SK-N-SH (cell line): ENCODE data around the gene GNG14. TPM values are rescaled to one million over a fixed set of nuclear protein-coding genes. Genes with fewer than 3 reads are reported as not detected.

Experiments used
- CTCF ChIA-PET: fragments of 300-600, 350-600 bp; formaldehyde crosslinking; extraction: SDS; loops from one replicate; lab custom pipeline; 2021; lab: Yijun Ruan, JAX
- POLR2A ChIA-PET: fragments of 350-600 bp; sonication (Branson Sonifier 250); formaldehyde crosslinking; extraction: SDS; loops from one replicate; lab custom pipeline; 2020; ENCODE audit warnings: antibody characterized with exemption, inconsistent platforms; lab: Yijun Ruan, JAX
- DNase-seq: peaks from one replicate; pipeline ENCODE4 v3.0.0; 2012
- H2AFZ ChIP-seq: fragments of 200-600 bp; sonication (generic); 2 replicates; pipeline ENCODE4 v1.8.1; 2016; ENCODE audit warnings: antibody characterized with exemption, mild to moderate bottlenecking, low read depth
- H3F3A ChIP-seq: fragments of 200-600 bp; sonication (generic); replicated peaks from 2 replicates; pipeline ENCODE3; 2016; ENCODE audit warnings: antibody characterized with exemption, mild to moderate bottlenecking; ENCODE audit not compliant: insufficient read depth
- H3K27ac ChIP-seq, 2 experiments: fragments of 200-500 bp in 1 of 2; fragments of 200-600 bp in 1 of 2; sonication (Bioruptor generic) in 1 of 2; sonication (generic), shearing (Covaris generic) in 1 of 2; 2 replicates each; pipeline versions ENCODE4 v1.5.1 to v1.6.1; 2014 to 2016; ENCODE audit warnings: low read depth in 2 of 2, inconsistent platforms in 1 of 2, low read length in 1 of 2, mild to moderate bottlenecking in 1 of 2, mixed read lengths in 1 of 2
- H3K27me3 ChIP-seq: fragments of 200-600 bp; sonication (generic), shearing (Covaris generic); 2 replicates; pipeline ENCODE4 v1.6.1; 2016; ENCODE audit warnings: mixed run types; ENCODE audit not compliant: insufficient read depth
- H3K36me3 ChIP-seq, 2 experiments: fragments of 200-500 bp in 1 of 2; fragments of 200-600 bp in 1 of 2; sonication (Bioruptor generic) in 1 of 2; sonication (generic) in 1 of 2; replicated peaks in 1 of 2; 2 replicates each; pipeline versions ENCODE3 to v1.5.1; 2014 to 2016; ENCODE audit warnings: low read length in 1 of 2, mild to moderate bottlenecking in 1 of 2; ENCODE audit not compliant: insufficient read depth in 2 of 2, control insufficient read depth in 1 of 2
- H3K4me1 ChIP-seq, 2 experiments: fragments of 200-500 bp in 1 of 2; fragments of 200-600 bp in 1 of 2; sonication (Bioruptor generic) in 1 of 2; sonication (generic), shearing (Covaris generic) in 1 of 2; 2 replicates each; pipeline versions ENCODE4 v1.5.1 to v1.6.1; 2014 to 2016; ENCODE audit warnings: low read depth in 1 of 2, low read length in 1 of 2, mixed run types in 1 of 2; ENCODE audit not compliant: insufficient read depth in 2 of 2, control insufficient read depth in 1 of 2
- H3K4me2 ChIP-seq: fragments of 200-600 bp; sonication (generic), shearing (Covaris generic); 2 replicates; pipeline ENCODE4 v1.6.1; 2017; ENCODE audit warnings: mixed run types
- H3K4me3 ChIP-seq, 2 experiments: fragments of 200-500 bp in 1 of 2; fragments of 200-600 bp in 1 of 2; sonication (Bioruptor generic) in 1 of 2; sonication (generic), shearing (Covaris generic) in 1 of 2; 2 replicates each; pipeline versions ENCODE4 v1.5.1 to v1.8.1; 2014 to 2016; ENCODE audit warnings: low read depth in 2 of 2, inconsistent platforms in 1 of 2, low read length in 1 of 2, mild to moderate bottlenecking in 1 of 2, mixed read lengths in 1 of 2, moderate library complexity in 1 of 2
- H3K79me2 ChIP-seq: fragments of 200-600 bp; sonication (generic); 2 replicates; pipeline ENCODE4 v1.8.1; 2017; ENCODE audit warnings: mild to moderate bottlenecking; ENCODE audit not compliant: insufficient read depth
- H3K9ac ChIP-seq: fragments of 200-600 bp; sonication (generic); 2 replicates; pipeline ENCODE4 v1.6.1; 2017; ENCODE audit warnings: mixed run types
- H3K9me2 ChIP-seq: fragments of 200-600 bp; sonication (generic); 2 replicates; pipeline ENCODE4 v1.6.1; 2017; ENCODE audit warnings: mixed run types
- H3K9me3 ChIP-seq: fragments of 200-600 bp; sonication (generic); 2 replicates; pipeline ENCODE4 v1.6.1; 2017; ENCODE audit warnings: mixed run types, mild to moderate bottlenecking, moderate library complexity
- H4K20me1 ChIP-seq: fragments of 200-600 bp; sonication (generic); 2 replicates; pipeline ENCODE4 v1.6.1; 2017; ENCODE audit warnings: mild to moderate bottlenecking, mixed run types; ENCODE audit not compliant: insufficient read depth
- ELF1 ChIP-seq: IDR thresholded peaks from 2 replicates; pipeline ENCODE4 v1.4.0; 2012
- EP300 ChIP-seq, 2 experiments: IDR thresholded peaks; 2 replicates each; pipeline versions ENCODE4 v1.4.0 to v1.6.1; 2012; ENCODE audit warnings: borderline replicate concordance in 1 of 2, low read depth in 1 of 2, low read length in 1 of 2
- EZH2phosphoT487 ChIP-seq: fragments of 200-600 bp; sonication (generic); IDR thresholded peaks from 2 replicates; pipeline ENCODE4 v1.6.1; 2017; ENCODE audit warnings: low read depth, mixed run types, mild to moderate bottlenecking, antibody characterized with exemption, moderate library complexity, borderline replicate concordance
- FOSL2 ChIP-seq: IDR thresholded peaks from 2 replicates; pipeline ENCODE4 v1.4.0; 2012; ENCODE audit warnings: low read depth, mild to moderate bottlenecking, moderate library complexity, borderline replicate concordance
- FOXJ3 ChIP-seq: sonication (generic); formaldehyde crosslinking; IDR thresholded peaks from 2 replicates; pipeline ENCODE4 v1.5.1; 2020; ENCODE audit warnings: mild to moderate bottlenecking, missing genetic modification reagents
- FOXM1 ChIP-seq: IDR thresholded peaks from 2 replicates; pipeline ENCODE4 v1.4.0; 2012; ENCODE audit warnings: low read depth, mild to moderate bottlenecking
- JUND ChIP-seq: IDR thresholded peaks from 2 replicates; pipeline ENCODE4 v1.4.0; 2012
- MXI1 ChIP-seq: IDR thresholded peaks from 2 replicates; pipeline ENCODE4 v1.6.1; 2012; ENCODE audit warnings: mild to moderate bottlenecking, low read depth, low read length, improper control_type of control experiment
- NFIC ChIP-seq: IDR thresholded peaks from 2 replicates; pipeline ENCODE4 v1.4.0; 2012; ENCODE audit warnings: borderline replicate concordance
- NRF1 ChIP-seq: IDR thresholded peaks from 2 replicates; pipeline ENCODE4 v1.6.1; 2012; ENCODE audit warnings: low read depth, mild to moderate bottlenecking, low read length
- PBX3 ChIP-seq: IDR thresholded peaks from 2 replicates; pipeline ENCODE4; 2012
- RCOR1 ChIP-seq: fragments of 150-350 bp; IDR thresholded peaks from 2 replicates; pipeline ENCODE4 v1.6.1; 2017; ENCODE audit warnings: antibody characterized with exemption, low read length
- RXRA ChIP-seq: IDR thresholded peaks from 2 replicates; pipeline ENCODE4 v1.4.0; 2012; ENCODE audit warnings: low read depth, mild to moderate bottlenecking, borderline replicate concordance
- SMC3 ChIP-seq: IDR thresholded peaks from 2 replicates; pipeline ENCODE4 v1.6.1; 2012; ENCODE audit warnings: low read depth, low read length, improper control_type of control experiment
- TCF12 ChIP-seq: IDR thresholded peaks from 2 replicates; pipeline ENCODE4 v1.4.0; 2012
- TEAD4 ChIP-seq: IDR thresholded peaks from 2 replicates; pipeline ENCODE4 v1.4.0; 2012; ENCODE audit warnings: mild to moderate bottlenecking, borderline replicate concordance; ENCODE audit not compliant: insufficient read depth
- USF2 ChIP-seq: fragments of 150-350 bp; IDR thresholded peaks from 2 replicates; pipeline ENCODE4 v1.6.1; 2017; ENCODE audit warnings: antibody characterized with exemption, low read length, low read depth, borderline replicate concordance
- ZBTB33 ChIP-seq: IDR thresholded peaks from 2 replicates; pipeline ENCODE4 v1.4.0; 2012; ENCODE audit warnings: low read depth, borderline replicate concordance
- WGBS: methylation state at CpG from one replicate; pipeline ENCODE4 v1.1.6; 2017; ENCODE audit warnings: low lambda C conversion rate; 5-methylcytosine and 5-hydroxymethylcytosine counted together
- polyA plus RNA-seq, 3 experiments: library from polyadenylated mRNA; depleted of rRNA; stranded (reverse); fragments of >200 nt; gene quantifications; 2 replicates each; pipeline ENCODE4 v1.2.3, GENCODE V29; 2012
- TF ChIP-seq, protein P1 (sequence below): fragments of 150-350 bp; IDR thresholded peaks from 2 replicates; pipeline ENCODE4 v1.6.1; 2016; ENCODE audit warnings: mild to moderate bottlenecking, low read depth, low read length
- TF ChIP-seq, protein P2 (sequence below): IDR thresholded peaks from 2 replicates; pipeline ENCODE4 v1.6.1; 2012; ENCODE audit warnings: mild to moderate bottlenecking, low read depth, low read length, moderate library complexity

GNG14 gene
- polyA plus RNA-seq, 1 of the 3 experiments (the other 2 are of a cell fraction) = not detected

DNA sequence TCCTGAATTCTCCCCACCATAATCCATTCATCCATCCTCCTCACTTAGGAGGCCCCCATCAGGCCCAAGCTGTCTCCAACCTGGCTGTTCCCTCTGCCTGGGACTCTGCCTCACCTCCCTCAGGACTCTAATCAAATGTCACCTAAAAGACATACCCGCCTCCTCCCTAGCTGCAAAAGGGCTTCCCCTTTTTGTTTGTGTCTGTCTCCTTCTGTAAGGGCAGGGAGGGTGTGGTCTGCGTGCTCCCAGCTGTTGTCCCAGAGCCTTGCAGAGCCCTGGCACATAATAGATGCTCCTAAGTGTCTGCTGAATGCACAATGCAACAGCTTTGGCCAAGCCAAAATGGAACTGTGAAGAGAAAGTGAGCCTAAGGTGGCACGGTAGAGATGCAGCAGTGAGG, 42.3 kb downstream of the GNG14 start (continued):
- TF ChIP-seq FOXM1 (no peak), FOSL2 (no peak), NFIC (no peak), SMC3 (no peak), RXRA (no peak), NRF1 (no peak)

GRCh38 chr19:12731337-12731736, 43.5 kb downstream of the GNG14 start:
- Histone ChIP-seq H3K9me2 (no peaks in the 10 kb centered on the region), H4K20me1 (peaks cover 39% of the 10 kb centered on the region), H3K79me2 (peaks cover 58% of the 10 kb centered on the region), H3F3A (peaks cover 37% of the 10 kb centered on the region), H2AFZ (no peak overlapping the region), H3K4me3 (no peak overlapping the region), H3K9me3 (no peaks in the 10 kb centered on the region), H3K4me1 (peaks cover 11 to 17% of the 10 kb centered on the region in 2 experiments; a peak in 1 of 4 replicates), H3K27me3 (no peaks in the 10 kb centered on the region), H3K36me3 (peaks cover 22 to 26% of the 10 kb centered on the region in 2 experiments), H3K9ac (no peak overlapping the region)
- no peak for DNase-seq
- ChIA-PET CTCF (interaction anchor here (3.1 to 23.9 kb wide), 3 partner anchors 8 to 64 kb away, joined by 19 to 273 read pairs (median 25); partner anchors contain the start of gene TNPO2), POLR2A (interaction anchor here (1.1 kb wide), 1 partner anchor 8 kb away, joined by 3 read pairs; no protein-coding TSS in a partner anchor)
- WGBS = 92% methylated on average over 9 of the region's 24 CpGs
- TF ChIP-seq MXI1 (no peak), RXRA (no peak), TCF12 (no peak), FOXM1 (no peak), EZH2phosphoT487 (no peak), TEAD4 (no peak), JUND (no peak), ZBTB33 (no peak), PBX3 (no peak), USF2 (no peak), RCOR1 (no peak), FOXJ3 (CRISPR knock-in tag) (no peak), ELF1 (no peak), EP300 (IDR thresholded peaks at IDR 0.05; ENCODE audit: borderline replicate concordance in 1 of 2, low read depth in 1 of 2, low read length in 1 of 2) (no peak), NFIC (no peak), NRF1 (no peak)
- TF ChIP-seq, protein P1, sequence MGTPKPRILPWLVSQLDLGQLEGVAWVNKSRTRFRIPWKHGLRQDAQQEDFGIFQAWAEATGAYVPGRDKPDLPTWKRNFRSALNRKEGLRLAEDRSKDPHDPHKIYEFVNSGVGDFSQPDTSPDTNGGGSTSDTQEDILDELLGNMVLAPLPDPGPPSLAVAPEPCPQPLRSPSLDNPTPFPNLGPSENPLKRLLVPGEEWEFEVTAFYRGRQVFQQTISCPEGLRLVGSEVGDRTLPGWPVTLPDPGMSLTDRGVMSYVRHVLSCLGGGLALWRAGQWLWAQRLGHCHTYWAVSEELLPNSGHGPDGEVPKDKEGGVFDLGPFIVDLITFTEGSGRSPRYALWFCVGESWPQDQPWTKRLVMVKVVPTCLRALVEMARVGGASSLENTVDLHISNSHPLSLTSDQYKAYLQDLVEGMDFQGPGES = no peak
- TF ChIP-seq, protein P2, sequence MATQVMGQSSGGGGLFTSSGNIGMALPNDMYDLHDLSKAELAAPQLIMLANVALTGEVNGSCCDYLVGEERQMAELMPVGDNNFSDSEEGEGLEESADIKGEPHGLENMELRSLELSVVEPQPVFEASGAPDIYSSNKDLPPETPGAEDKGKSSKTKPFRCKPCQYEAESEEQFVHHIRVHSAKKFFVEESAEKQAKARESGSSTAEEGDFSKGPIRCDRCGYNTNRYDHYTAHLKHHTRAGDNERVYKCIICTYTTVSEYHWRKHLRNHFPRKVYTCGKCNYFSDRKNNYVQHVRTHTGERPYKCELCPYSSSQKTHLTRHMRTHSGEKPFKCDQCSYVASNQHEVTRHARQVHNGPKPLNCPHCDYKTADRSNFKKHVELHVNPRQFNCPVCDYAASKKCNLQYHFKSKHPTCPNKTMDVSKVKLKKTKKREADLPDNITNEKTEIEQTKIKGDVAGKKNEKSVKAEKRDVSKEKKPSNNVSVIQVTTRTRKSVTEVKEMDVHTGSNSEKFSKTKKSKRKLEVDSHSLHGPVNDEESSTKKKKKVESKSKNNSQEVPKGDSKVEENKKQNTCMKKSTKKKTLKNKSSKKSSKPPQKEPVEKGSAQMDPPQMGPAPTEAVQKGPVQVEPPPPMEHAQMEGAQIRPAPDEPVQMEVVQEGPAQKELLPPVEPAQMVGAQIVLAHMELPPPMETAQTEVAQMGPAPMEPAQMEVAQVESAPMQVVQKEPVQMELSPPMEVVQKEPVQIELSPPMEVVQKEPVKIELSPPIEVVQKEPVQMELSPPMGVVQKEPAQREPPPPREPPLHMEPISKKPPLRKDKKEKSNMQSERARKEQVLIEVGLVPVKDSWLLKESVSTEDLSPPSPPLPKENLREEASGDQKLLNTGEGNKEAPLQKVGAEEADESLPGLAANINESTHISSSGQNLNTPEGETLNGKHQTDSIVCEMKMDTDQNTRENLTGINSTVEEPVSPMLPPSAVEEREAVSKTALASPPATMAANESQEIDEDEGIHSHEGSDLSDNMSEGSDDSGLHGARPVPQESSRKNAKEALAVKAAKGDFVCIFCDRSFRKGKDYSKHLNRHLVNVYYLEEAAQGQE = no peak
- TF ChIP-seq, all 33 proteins: peak for 0
- H3K27ac ChIP-seq = no peak overlapping the region
- 0 out of 2 replicates have a peak overlapping the region, but pooled peaks have one; percentile 15 for H3K4me2 ChIP-seq
